Rectal smooth muscle tissue (tissue), 1 donor: ENCODE measurements around the gene GTF3C5.
"Not testable (repeated sequence)": the region's sequence is repeated elsewhere in the genome, so short reads cannot be mapped to it uniquely, and the experiment has no call there.

ENCODE experiments used
- H3K27ac ChIP-seq: one replicate; pipeline ENCODE4 v1.7.0; 2013; ENCODE audit warnings: low read depth, low read length, inconsistent platforms
- H3K27me3 ChIP-seq: one replicate; pipeline ENCODE4 v1.7.0; 2013; ENCODE audit warnings: low read length; ENCODE audit not compliant: control insufficient read depth, insufficient read depth
- H3K36me3 ChIP-seq: one replicate; pipeline ENCODE4 v1.7.0; 2013; ENCODE audit warnings: low read length; ENCODE audit not compliant: control insufficient read depth, insufficient read depth
- H3K4me1 ChIP-seq: one replicate; pipeline ENCODE4 v1.7.0; 2013; ENCODE audit warnings: low read length; ENCODE audit not compliant: control insufficient read depth, insufficient read depth
- H3K4me3 ChIP-seq: one replicate; pipeline ENCODE4 v1.7.0; 2013; ENCODE audit warnings: low read length
- H3K9ac ChIP-seq: one replicate; pipeline ENCODE4 v1.7.0; 2013; ENCODE audit warnings: low read length

GTF3C5 gene

GRCh38 chr9:132989414-132989996, 41.3 kb upstream of the GTF3C5 start:
- peaks cover 4% of the 10 kb centered on the region for H3K27me3 ChIP-seq
- no peak overlapping the region for H3K4me3 ChIP-seq

GRCh38 chr9:132989998-132990557, 40.7 kb upstream of the GTF3C5 start:
- not testable (repeated sequence) for H3K27me3 ChIP-seq, H3K9ac ChIP-seq, H3K36me3 ChIP-seq, H3K4me1 ChIP-seq, H3K4me3 ChIP-seq, H3K27ac ChIP-seq

More at GRCh38 chr9:132989414-132989996, 41.3 kb upstream of the GTF3C5 start:
- no peak overlapping the region for H3K27ac ChIP-seq
- no peaks in the 10 kb centered on the region for H3K36me3 ChIP-seq
- no peak overlapping the region for H3K9ac ChIP-seq
- no peaks in the 10 kb centered on the region for H3K4me1 ChIP-seq

- no peaks in the 10 kb centered on the region for H3K36me3 ChIP-seq
- H3K27ac ChIP-seq = no peak overlapping the region
- no peaks in the 10 kb centered on the region for H3K4me1 ChIP-seq
- no peak overlapping the region for H3K9ac ChIP-seq
- no peak overlapping the region for H3K4me3 ChIP-seq
- peaks cover 3% of the 10 kb centered on the region for H3K27me3 ChIP-seq
Observed at GRCh38 chr9:132990781-132991180, 40.0 kb upstream of the GTF3C5 start.

GRCh38 chr9:132991351-132992300, 39.2 kb upstream of the GTF3C5 start:
- no peak overlapping the region for H3K27ac ChIP-seq
- peaks cover 3% of the 10 kb centered on the region for H3K27me3 ChIP-seq
- no peaks in the 10 kb centered on the region for H3K36me3 ChIP-seq
- no peaks in the 10 kb centered on the region for H3K4me1 ChIP-seq
- H3K4me3 ChIP-seq = no peak overlapping the region
- H3K9ac ChIP-seq = no peak overlapping the region

- Histone ChIP-seq H3K4me3 (no peak overlapping the region), H3K36me3 (no peaks in the 10 kb centered on the region), H3K27ac (no peak overlapping the region), H3K9ac (no peak overlapping the region), H3K27me3 (peaks cover 3% of the 10 kb centered on the region), H3K4me1 (no peaks in the 10 kb centered on the region)
Observed at GRCh38 chr9:132993511-132993939, 37.3 kb upstream of the GTF3C5 start.

GRCh38 chr9:132994410-132995120, 36.2 kb upstream of the GTF3C5 start:
- no peaks in the 10 kb centered on the region for H3K4me1 ChIP-seq
- H3K9ac ChIP-seq = no peak overlapping the region
- H3K4me3 ChIP-seq = no peak overlapping the region
- H3K27me3 ChIP-seq = peaks cover 3% of the 10 kb centered on the region
- no peak overlapping the region for H3K27ac ChIP-seq
- H3K36me3 ChIP-seq = no peaks in the 10 kb centered on the region

GRCh38 chr9:132995121-132995420, 35.7 kb upstream of the GTF3C5 start:
- H3K4me1 ChIP-seq = no peaks in the 10 kb centered on the region
- peaks cover 3% of the 10 kb centered on the region for H3K27me3 ChIP-seq
- H3K9ac ChIP-seq = no peak overlapping the region
- H3K27ac ChIP-seq = no peak overlapping the region
- H3K36me3 ChIP-seq = no peaks in the 10 kb centered on the region
- no peak overlapping the region for H3K4me3 ChIP-seq

- Histone ChIP-seq H3K27me3 (peaks cover 3% of the 10 kb centered on the region), H3K27ac (no peak overlapping the region), H3K4me3 (no peak overlapping the region), H3K4me1 (no peaks in the 10 kb centered on the region), H3K36me3 (no peaks in the 10 kb centered on the region), H3K9ac (no peak overlapping the region)
Observed at GRCh38 chr9:132995879-132996278, 34.9 kb upstream of the GTF3C5 start.

GRCh38 chr9:132996526-132996925, 34.3 kb upstream of the GTF3C5 start:
- H3K4me3 ChIP-seq = no peak overlapping the region
- no peaks in the 10 kb centered on the region for H3K4me1 ChIP-seq
- peaks cover 5% of the 10 kb centered on the region for H3K27me3 ChIP-seq
- H3K27ac ChIP-seq = no peak overlapping the region
- no peak overlapping the region for H3K9ac ChIP-seq
- H3K36me3 ChIP-seq = no peaks in the 10 kb centered on the region

GRCh38 chr9:132997591-132997990, 33.2 kb upstream of the GTF3C5 start:
- H3K4me3 ChIP-seq = no peak overlapping the region
- H3K27ac ChIP-seq = no peak overlapping the region
- H3K4me1 ChIP-seq = no peaks in the 10 kb centered on the region
- peaks cover 10% of the 10 kb centered on the region for H3K27me3 ChIP-seq
- no peaks in the 10 kb centered on the region for H3K36me3 ChIP-seq
- H3K9ac ChIP-seq = no peak overlapping the region

GRCh38 chr9:132998221-132998620, 32.6 kb upstream of the GTF3C5 start:
- H3K27ac ChIP-seq, H3K9ac ChIP-seq, H3K36me3 ChIP-seq, H3K4me1 ChIP-seq, H3K4me3 ChIP-seq: not testable (repeated sequence)
- peaks cover 12% of the 10 kb centered on the region for H3K27me3 ChIP-seq

- Histone ChIP-seq H3K4me3 (no peak overlapping the region), H3K9ac (no peak overlapping the region), H3K27me3 (peaks cover 12% of the 10 kb centered on the region), H3K27ac (no peak overlapping the region), H3K4me1 (no peaks in the 10 kb centered on the region), H3K36me3 (no peaks in the 10 kb centered on the region)
Observed at GRCh38 chr9:132998831-132999635, 31.8 kb upstream of the GTF3C5 start.
